ENCODE data around the gene CDS2. TPM values are rescaled to one million over a fixed set of nuclear protein-coding genes. Genes with fewer than 3 reads are reported as not detected.

CDS2 gene
- total RNA-seq, 1 experiment from 2014 or later = 25.1 TPM

- Histone ChIP-seq H3K36me3 (replicated peaks; ENCODE audit: control insufficient read depth, insufficient read depth, low read length) (peaks cover 16% of the 10 kb centered on the region), H3K4me3 (ENCODE audit: insufficient read depth, low read depth, low read length) (no peak overlapping the region), H3K27me3 (ENCODE audit: control insufficient read depth, insufficient read depth, low read length) (no peaks in the 10 kb centered on the region)
- peak; percentile 70 for DNase-seq
Measured at GRCh38 chr20:5191829-5192569, 65.2 kb downstream of the CDS2 start.

- DNase-seq = no peak
- no peaks in the 10 kb centered on the region for H3K27me3 ChIP-seq (ENCODE audit: control insufficient read depth, insufficient read depth, low read length)
- peaks cover 12% of the 10 kb centered on the region for H3K36me3 ChIP-seq (replicated peaks; ENCODE audit: control insufficient read depth, insufficient read depth, low read length)
- no peak overlapping the region for H3K4me3 ChIP-seq (ENCODE audit: insufficient read depth, low read depth, low read length)
Measured at GRCh38 chr20:5192570-5193431, 66.0 kb downstream of the CDS2 start.

GRCh38 chr20:5195655-5196054 is 68.8 kb downstream of the CDS2 start:
- Histone ChIP-seq H3K27me3 (ENCODE audit: control insufficient read depth, insufficient read depth, low read length) (no peaks in the 10 kb centered on the region), H3K36me3 (replicated peaks; ENCODE audit: control insufficient read depth, insufficient read depth, low read length) (peaks cover 1% of the 10 kb centered on the region; the same call in 1 of the 2 replicates), H3K4me3 (ENCODE audit: insufficient read depth, low read depth, low read length) (no peak overlapping the region)
- DNase-seq = no peak

- Histone ChIP-seq H3K36me3 (replicated peaks; ENCODE audit: control insufficient read depth, insufficient read depth, low read length) (peaks cover 1% of the 10 kb centered on the region; the same call in 1 of the 2 replicates), H3K4me3 (ENCODE audit: insufficient read depth, low read depth, low read length) (no peak overlapping the region)
- DNase-seq = no peak
Measured at GRCh38 chr20:5196149-5196548, 69.3 kb downstream of the CDS2 start.

GRCh38 chr20:5197270-5197827 is 70.5 kb downstream of the CDS2 start:
- H3K36me3 ChIP-seq (replicated peaks; ENCODE audit: control insufficient read depth, insufficient read depth, low read length) = peaks cover 1% of the 10 kb centered on the region; the same call in 1 of the 2 replicates
- H3K4me3 ChIP-seq (ENCODE audit: insufficient read depth, low read depth, low read length) = no peak overlapping the region
- no peaks in the 10 kb centered on the region for H3K27me3 ChIP-seq (ENCODE audit: control insufficient read depth, insufficient read depth, low read length)
- no peak for DNase-seq

More at GRCh38 chr20:5196149-5196548, 69.3 kb downstream of the CDS2 start:
- H3K27me3 ChIP-seq (ENCODE audit: control insufficient read depth, insufficient read depth, low read length) = no peaks in the 10 kb centered on the region

- H3K4me3 ChIP-seq (ENCODE audit: insufficient read depth, low read depth, low read length) = no peak overlapping the region
- H3K36me3 ChIP-seq (replicated peaks; ENCODE audit: control insufficient read depth, insufficient read depth, low read length) = peaks cover 1% of the 10 kb centered on the region; the same call in 1 of the 2 replicates
- no peaks in the 10 kb centered on the region for H3K27me3 ChIP-seq (ENCODE audit: control insufficient read depth, insufficient read depth, low read length)
- no peak for DNase-seq
Measured at GRCh38 chr20:5197847-5198650, 71.2 kb downstream of the CDS2 start.

- Histone ChIP-seq H3K4me3 (ENCODE audit: insufficient read depth, low read depth, low read length) (no peak overlapping the region), H3K36me3 (replicated peaks; ENCODE audit: control insufficient read depth, insufficient read depth, low read length) (peaks cover 1% of the 10 kb centered on the region; the same call in 1 of the 2 replicates), H3K27me3 (ENCODE audit: control insufficient read depth, insufficient read depth, low read length) (no peaks in the 10 kb centered on the region)
- DNase-seq = no peak
Measured at GRCh38 chr20:5198651-5198924, 71.8 kb downstream of the CDS2 start.

- H3K27me3 ChIP-seq (ENCODE audit: control insufficient read depth, insufficient read depth, low read length) = no peaks in the 10 kb centered on the region
- DNase-seq = no peak
- H3K36me3 ChIP-seq (replicated peaks; ENCODE audit: control insufficient read depth, insufficient read depth, low read length) = no peaks in the 10 kb centered on the region; the same call in 1 of the 2 replicates
- no peak overlapping the region for H3K4me3 ChIP-seq (ENCODE audit: insufficient read depth, low read depth, low read length)
Measured at GRCh38 chr20:5203380-5203779, 76.6 kb downstream of the CDS2 start.

GRCh38 chr20:5205348-5206210 is 78.8 kb downstream of the CDS2 start:
- no peaks in the 10 kb centered on the region; the same call in 1 of the 2 replicates for H3K36me3 ChIP-seq (replicated peaks; ENCODE audit: control insufficient read depth, insufficient read depth, low read length)
- H3K27me3 ChIP-seq (ENCODE audit: control insufficient read depth, insufficient read depth, low read length) = no peaks in the 10 kb centered on the region
- H3K4me3 ChIP-seq (ENCODE audit: insufficient read depth, low read depth, low read length) = no peak overlapping the region
- DNase-seq = peak; percentile 84

GRCh38 chr20:5207138-5207537 is 80.3 kb downstream of the CDS2 start:
- H3K4me3 ChIP-seq (ENCODE audit: insufficient read depth, low read depth, low read length) = no peak overlapping the region
- DNase-seq = no peak
- H3K36me3 ChIP-seq (replicated peaks; ENCODE audit: control insufficient read depth, insufficient read depth, low read length) = no peaks in the 10 kb centered on the region; the same call in none of the 2 replicates
- H3K27me3 ChIP-seq (ENCODE audit: control insufficient read depth, insufficient read depth, low read length) = no peaks in the 10 kb centered on the region

- no peak for DNase-seq
Measured at GRCh38 chr20:5211803-5212714, 85.3 kb downstream of the CDS2 start.

GRCh38 chr20:5212907-5213487 is 86.2 kb downstream of the CDS2 start:
- Histone ChIP-seq H3K4me3 (ENCODE audit: insufficient read depth, low read depth, low read length) (no peak overlapping the region), H3K27me3 (ENCODE audit: control insufficient read depth, insufficient read depth, low read length) (no peaks in the 10 kb centered on the region), H3K36me3 (replicated peaks; ENCODE audit: control insufficient read depth, insufficient read depth, low read length) (no peaks in the 10 kb centered on the region; the same call in 1 of the 2 replicates)
- DNase-seq = no peak

More at GRCh38 chr20:5211803-5212714, 85.3 kb downstream of the CDS2 start:
- Histone ChIP-seq H3K27me3 (ENCODE audit: control insufficient read depth, insufficient read depth, low read length) (no peaks in the 10 kb centered on the region), H3K4me3 (ENCODE audit: insufficient read depth, low read depth, low read length) (no peak overlapping the region), H3K36me3 (replicated peaks; ENCODE audit: control insufficient read depth, insufficient read depth, low read length) (no peaks in the 10 kb centered on the region; the same call in 1 of the 2 replicates)

All from H7 (cell line).